COR-L47 (cell line): ENCODE measurements around the gene DNAH1.

Experiments
- DNase-seq: peaks from one replicate; lab custom pipeline; 2025; lab: John Stamatoyannopoulos, UW

The DNAH1 gene

DNA sequence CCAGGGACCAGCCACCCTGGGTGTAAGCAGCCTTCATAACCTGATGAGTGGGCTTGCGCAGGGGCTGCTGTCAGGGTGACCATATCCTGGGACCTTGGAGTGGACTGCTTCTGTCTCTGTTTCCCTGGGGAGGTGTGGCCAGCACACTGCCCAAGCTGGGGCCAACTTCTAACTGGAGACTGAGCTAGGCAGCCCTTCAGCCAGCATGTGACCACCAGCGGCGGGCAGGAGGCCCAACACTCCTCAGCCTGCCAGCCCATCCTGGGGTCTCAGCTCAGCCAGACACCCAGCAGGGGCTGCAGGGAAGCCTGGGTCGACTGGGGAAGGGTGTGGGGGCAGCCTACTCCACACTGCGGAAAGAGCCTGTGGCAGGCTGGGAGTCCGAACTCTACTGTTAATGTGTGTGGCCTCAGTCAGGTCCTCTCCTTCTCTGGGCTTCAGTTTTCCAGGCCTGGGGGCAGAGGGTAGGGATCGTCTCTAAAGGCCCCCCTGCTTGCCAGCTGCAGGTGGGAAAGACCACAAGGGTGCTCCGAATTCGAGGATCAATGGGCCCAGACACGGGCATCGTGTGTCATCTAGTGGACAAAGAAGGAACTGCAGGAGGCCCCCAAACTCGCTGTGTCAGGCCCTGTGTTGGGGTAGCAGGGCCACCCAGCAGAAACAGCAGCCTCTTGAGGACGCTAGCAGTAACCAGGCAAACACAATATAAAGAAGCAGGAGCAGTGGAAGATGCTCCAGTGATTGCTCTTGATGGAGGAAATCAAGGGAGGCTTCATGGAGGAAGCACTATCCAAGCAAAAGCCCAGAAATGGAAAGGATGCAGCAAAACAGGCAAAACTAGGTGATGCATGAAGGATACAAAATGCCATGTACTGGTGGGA, 130.8 kb downstream of the DNAH1 start:
- peak; percentile 36 for DNase-seq

DNA sequence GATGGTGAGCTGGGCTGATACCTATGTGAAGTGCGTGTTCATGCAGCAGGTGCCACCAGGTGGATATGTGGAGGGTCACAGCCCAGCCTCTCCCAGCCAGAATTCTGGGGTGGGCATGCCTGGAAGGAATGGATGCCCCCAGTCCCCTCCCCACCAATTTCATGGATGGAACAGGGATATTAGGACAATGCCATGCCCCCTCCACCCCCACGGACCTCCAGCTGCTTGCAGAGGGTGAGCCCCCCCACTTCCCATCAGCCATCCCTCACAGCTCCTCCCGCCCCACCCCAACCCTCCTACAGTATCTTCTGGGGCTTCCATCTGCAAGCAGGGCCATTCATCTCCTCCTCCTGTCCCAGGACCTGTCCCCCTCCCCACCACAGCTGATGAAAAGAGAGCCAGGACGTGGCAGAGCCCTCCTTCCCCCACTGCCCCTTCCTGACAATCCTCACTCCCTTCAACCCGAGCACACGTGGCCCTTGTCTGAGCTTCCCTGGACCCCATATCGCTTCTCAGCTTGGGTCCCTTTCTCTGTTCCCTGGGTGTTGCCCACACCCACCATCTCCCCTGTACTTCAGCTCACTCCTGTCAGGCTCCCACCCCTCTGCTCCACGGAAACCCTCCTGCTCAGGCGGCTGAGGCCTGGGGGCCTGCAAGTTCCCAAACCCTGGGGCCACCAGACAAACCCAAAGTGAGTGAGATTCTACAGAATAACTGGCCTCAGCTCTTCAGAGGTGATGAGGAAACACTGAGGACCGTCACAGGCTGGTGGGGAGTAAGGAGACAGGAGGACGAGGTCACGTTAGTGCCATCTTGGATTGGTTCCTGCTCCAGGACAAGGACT, 131.6 kb downstream of the DNAH1 start:
- no peak for DNase-seq
